ENCODE measurements around the gene PISD. TPM values are rescaled to one million over a fixed set of nuclear protein-coding genes. Genes with fewer than 3 reads are reported as not detected.

The PISD gene
- total RNA-seq, result 28.7 and 47.2 TPM in 2 replicates

DNA sequence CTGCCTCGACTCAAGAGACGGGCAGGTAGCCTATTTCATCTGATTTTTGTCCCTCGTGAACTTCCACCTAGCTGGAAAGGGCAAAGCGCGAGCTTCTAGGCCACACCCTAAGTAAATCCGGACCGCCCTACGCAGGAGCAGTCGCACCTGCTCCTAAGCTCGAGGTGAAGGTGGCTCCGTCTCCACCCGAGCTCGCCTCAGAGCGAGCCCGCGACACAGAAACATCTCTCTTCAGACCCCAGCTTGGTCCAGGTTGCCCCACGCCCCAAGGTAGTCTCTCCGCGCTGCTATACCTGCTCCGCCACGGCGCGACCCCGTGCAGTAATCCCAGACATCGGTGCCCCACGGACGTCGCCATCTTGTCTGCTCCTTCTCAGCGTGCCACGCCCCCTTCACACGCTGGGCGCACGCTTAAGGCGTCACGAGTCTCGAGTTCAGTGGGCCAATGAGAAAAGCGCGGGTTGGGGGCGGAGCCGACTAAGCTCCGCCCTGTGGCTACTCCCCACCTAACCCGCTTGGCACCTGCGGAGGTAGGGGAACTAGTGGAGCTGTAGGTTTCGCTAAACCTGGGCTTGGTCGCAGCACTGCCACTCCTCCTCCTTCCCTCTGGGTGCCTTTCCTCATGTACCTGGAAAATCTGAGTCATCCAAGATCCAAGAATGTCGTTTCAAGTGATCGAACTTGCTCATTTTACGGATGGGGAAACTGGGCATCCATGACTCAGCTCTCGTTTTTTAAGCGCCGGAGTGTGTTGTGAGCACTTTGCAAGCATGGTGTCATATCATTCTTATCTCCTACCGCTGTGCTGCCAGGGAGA, at the start of gene PISD:
Gene PISD, minus strand, starts transcription at position 365 of the 817 bp plus-strand sequence. Its CDS starts 7 bp downstream, at position 358.

Other genes starting within 250 kb of the PISD start
- gene EIF4ENIF1, start 172.4 kb downstream of the PISD start, total RNA-seq, result 15.7 and 16.4 TPM in 2 replicates
- gene SFI1, start 165.7 kb downstream of the PISD start, total RNA-seq, result 7.9 and 13.3 TPM in 2 replicates
- gene PRR14L, start 87.9 kb upstream of the PISD start, total RNA-seq, result 21.2 and 40.8 TPM in 2 replicates
- gene DEPDC5, start 91.8 kb upstream of the PISD start, total RNA-seq, result 6.5 and 12.0 TPM in 2 replicates